ENCODE data around the gene OR10G6. TPM values are rescaled to one million over a fixed set of nuclear protein-coding genes. Genes with fewer than 3 reads are reported as not detected.
"Not testable (repeated sequence)": the region's sequence is repeated elsewhere in the genome, so short reads cannot be mapped to it uniquely, and the experiment has no call there.

OR10G6 gene
- total RNA-seq, 1 donor from 2014 or later = not detected

GRCh38 chr11:124026498-124026897, 31.5 kb upstream of the OR10G6 start, which contains the start of gene OR10G8:
Gene OR10G8 (plus strand): TSS chr11:124026798. CDS start chr11:124029623, 2,825 bp downstream.
- intact Hi-C loops (cut with DNase I) = no loop called here
- H3K27me3 ChIP-seq = no peaks in the 10 kb centered on the region
- TF ChIP-seq CTCF (IDR thresholded peaks at IDR 0.05) = no peak
- H3K36me3 ChIP-seq = no peaks in the 10 kb centered on the region
- H3K27ac ChIP-seq = no peak within 1 kb of the TSS
- H3K4me1 ChIP-seq = no peaks in the 10 kb centered on the region
- H3K4me3 ChIP-seq = no peak within 1 kb of the TSS
- DNase-seq (no peak), ATAC-seq (no peak)
- H3K9me3 ChIP-seq = no peaks in the 10 kb centered on the region

DNA sequence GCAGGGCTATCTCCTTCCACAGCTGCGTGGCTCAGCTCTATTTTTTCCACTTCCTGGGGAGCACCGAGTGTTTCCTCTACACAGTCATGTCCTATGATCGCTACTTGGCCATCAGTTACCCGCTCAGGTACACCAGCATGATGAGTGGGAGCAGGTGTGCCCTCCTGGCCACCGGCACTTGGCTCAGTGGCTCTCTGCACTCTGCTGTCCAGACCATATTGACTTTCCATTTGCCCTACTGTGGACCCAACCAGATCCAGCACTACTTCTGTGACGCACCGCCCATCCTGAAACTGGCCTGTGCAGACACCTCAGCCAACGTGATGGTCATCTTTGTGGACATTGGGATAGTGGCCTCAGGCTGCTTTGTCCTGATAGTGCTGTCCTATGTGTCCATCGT, 20.9 kb upstream of the OR10G6 start:
- ATAC-seq = peak; percentile 24
- H3K27me3 ChIP-seq; H3K36me3 ChIP-seq; H3K27ac ChIP-seq; intact Hi-C loops (cut with DNase I); DNase-seq; H3K9me3 ChIP-seq; H3K4me3 ChIP-seq; H3K4me1 ChIP-seq: not testable (repeated sequence)

DNA sequence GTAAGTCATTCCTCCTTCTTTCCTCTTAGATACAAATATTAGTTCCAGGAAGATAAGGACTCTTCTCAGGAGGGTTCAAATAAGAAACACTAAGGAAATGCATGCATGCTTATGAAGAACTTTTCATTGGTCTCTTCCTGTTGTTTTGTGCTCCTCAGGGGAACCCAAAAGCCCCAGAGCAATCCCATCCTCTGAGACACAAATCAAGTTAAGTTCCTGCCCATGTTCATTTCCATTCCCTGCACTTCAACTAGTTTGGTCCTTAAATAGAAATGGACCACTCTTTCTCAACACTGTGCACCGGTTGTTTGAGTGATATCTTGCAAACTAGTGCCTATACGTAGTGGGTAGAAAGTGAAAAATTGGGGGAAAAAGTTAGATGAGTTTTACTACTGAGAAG, 17.7 kb upstream of the OR10G6 start, which contains the start of gene OR10G4:
Gene OR10G4, plus strand, starts transcription at position 301 of the 400 bp plus-strand sequence. CDS start 2,578 bp downstream, outside the sequence.
- TF ChIP-seq CTCF (IDR thresholded peaks at IDR 0.05) = no peak
- H3K27me3 ChIP-seq = no peaks in the 10 kb centered on the region
- no peaks in the 10 kb centered on the region for H3K36me3 ChIP-seq
- ATAC-seq = no peak
- no peak within 1 kb of the TSS for H3K4me3 ChIP-seq
- intact Hi-C loops (cut with DNase I) = no loop called here
- H3K4me1 ChIP-seq = no peaks in the 10 kb centered on the region
- H3K27ac ChIP-seq = no peak within 1 kb of the TSS
- DNase-seq = no peak
- H3K9me3 ChIP-seq = no peaks in the 10 kb centered on the region

GRCh38 chr11:123979311-123979710, 15.7 kb downstream of the OR10G6 start:
- Histone ChIP-seq H3K4me1 (no peaks in the 10 kb centered on the region), H3K36me3 (no peaks in the 10 kb centered on the region), H3K9me3 (no peaks in the 10 kb centered on the region), H3K27ac (no peak overlapping the region), H3K27me3 (no peaks in the 10 kb centered on the region), H3K4me3 (no peak overlapping the region)
- DNase-seq (no peak), ATAC-seq (peak; percentile 17)
- intact Hi-C loops (cut with DNase I) = no loop called here
- no peak for TF ChIP-seq CTCF (IDR thresholded peaks at IDR 0.05)

GRCh38 chr11:123977731-123978347, 17.1 kb downstream of the OR10G6 start, which contains the start of gene OR10S1:
Gene OR10S1 (minus strand): TSS chr11:123977781. CDS start chr11:123977664, 117 bp downstream.
- H3K36me3 ChIP-seq = no peaks in the 10 kb centered on the region
- DNase-seq = no peak
- intact Hi-C loops (cut with DNase I) = no loop called here

More at GRCh38 chr11:123977731-123978347, 17.1 kb downstream of the OR10G6 start, which contains the start of gene OR10S1:
- no peak for ATAC-seq
- Histone ChIP-seq H3K4me1 (no peaks in the 10 kb centered on the region), H3K9me3 (no peaks in the 10 kb centered on the region), H3K4me3 (no peak within 1 kb of the TSS), H3K27me3 (no peaks in the 10 kb centered on the region), H3K27ac (no peak within 1 kb of the TSS)
- TF ChIP-seq CTCF (IDR thresholded peaks at IDR 0.05) = no peak
